ENCODE data around the gene LYST. TPM values are rescaled to one million over a fixed set of nuclear protein-coding genes. Genes with fewer than 3 reads are reported as not detected.

LYST gene
- total RNA-seq, 4 donors from 2014 or later = 46.8 to 68.4 (median 47.8) TPM

DNA sequence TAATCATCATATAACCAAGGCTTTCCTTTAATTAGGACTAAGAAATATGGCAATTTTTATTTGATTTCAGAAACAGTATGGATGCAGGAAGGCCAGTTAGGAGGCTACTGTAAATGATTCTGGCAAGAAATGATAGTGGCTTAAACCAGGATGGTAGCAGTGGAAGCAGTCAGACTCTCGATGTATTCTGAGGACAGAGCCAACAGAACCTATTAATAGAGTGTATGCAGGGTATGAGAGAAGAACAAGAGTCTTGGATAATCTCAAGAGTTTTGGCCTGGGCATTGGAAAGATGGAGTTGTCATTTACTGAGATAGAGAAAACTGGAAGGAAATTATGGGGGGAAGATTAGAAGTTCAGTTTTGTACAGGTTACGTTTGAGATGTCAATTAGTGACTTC is 143.8 kb downstream of the LYST start:
- no peak for DNase-seq
- H3K27ac ChIP-seq = no peak overlapping the region
- WGBS, 2 donors = 93 to 99% methylated on average over 2 of the region's 2 CpGs
- TF ChIP-seq POLR2A (IDR thresholded peaks at IDR 0.05) = no peak
- TF ChIP-seq, protein P1, sequence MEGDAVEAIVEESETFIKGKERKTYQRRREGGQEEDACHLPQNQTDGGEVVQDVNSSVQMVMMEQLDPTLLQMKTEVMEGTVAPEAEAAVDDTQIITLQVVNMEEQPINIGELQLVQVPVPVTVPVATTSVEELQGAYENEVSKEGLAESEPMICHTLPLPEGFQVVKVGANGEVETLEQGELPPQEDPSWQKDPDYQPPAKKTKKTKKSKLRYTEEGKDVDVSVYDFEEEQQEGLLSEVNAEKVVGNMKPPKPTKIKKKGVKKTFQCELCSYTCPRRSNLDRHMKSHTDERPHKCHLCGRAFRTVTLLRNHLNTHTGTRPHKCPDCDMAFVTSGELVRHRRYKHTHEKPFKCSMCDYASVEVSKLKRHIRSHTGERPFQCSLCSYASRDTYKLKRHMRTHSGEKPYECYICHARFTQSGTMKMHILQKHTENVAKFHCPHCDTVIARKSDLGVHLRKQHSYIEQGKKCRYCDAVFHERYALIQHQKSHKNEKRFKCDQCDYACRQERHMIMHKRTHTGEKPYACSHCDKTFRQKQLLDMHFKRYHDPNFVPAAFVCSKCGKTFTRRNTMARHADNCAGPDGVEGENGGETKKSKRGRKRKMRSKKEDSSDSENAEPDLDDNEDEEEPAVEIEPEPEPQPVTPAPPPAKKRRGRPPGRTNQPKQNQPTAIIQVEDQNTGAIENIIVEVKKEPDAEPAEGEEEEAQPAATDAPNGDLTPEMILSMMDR (IDR thresholded peaks at IDR 0.05) = no peak
- no peaks in the 10 kb centered on the region for H3K9me3 ChIP-seq
- H3K4me3 ChIP-seq (replicated peaks in 1 of 3) = no peak overlapping the region
- H3K4me1 ChIP-seq = no peaks in the 10 kb centered on the region
- H3K27me3 ChIP-seq = no peaks in the 10 kb centered on the region
- intact Hi-C loops (cut with DNase I) = no loop called here
- H3K36me3 ChIP-seq = peaks cover 0 to 25% of the 10 kb centered on the region in 2 donors

- Histone ChIP-seq H3K9me3 (no peaks in the 10 kb centered on the region), H3K36me3 (peaks cover 0 to 31% of the 10 kb centered on the region in 2 donors), H3K27me3 (no peaks in the 10 kb centered on the region), H3K4me3 (replicated peaks in 1 of 3) (no peak overlapping the region), H3K27ac (no peak overlapping the region), H3K4me1 (no peaks in the 10 kb centered on the region)
- intact Hi-C loops (cut with DNase I) = no loop called here
- DNase-seq = no peak
- WGBS, 2 donors = 90 to 92% methylated on average over 4 of the region's 4 CpGs
- TF ChIP-seq, protein P1 (IDR thresholded peaks at IDR 0.05) = no peak
- no peak for TF ChIP-seq POLR2A (IDR thresholded peaks at IDR 0.05)
These were observed 144.7 kb downstream of the LYST start for GRCh38 chr1:235721982-235722381.

DNA sequence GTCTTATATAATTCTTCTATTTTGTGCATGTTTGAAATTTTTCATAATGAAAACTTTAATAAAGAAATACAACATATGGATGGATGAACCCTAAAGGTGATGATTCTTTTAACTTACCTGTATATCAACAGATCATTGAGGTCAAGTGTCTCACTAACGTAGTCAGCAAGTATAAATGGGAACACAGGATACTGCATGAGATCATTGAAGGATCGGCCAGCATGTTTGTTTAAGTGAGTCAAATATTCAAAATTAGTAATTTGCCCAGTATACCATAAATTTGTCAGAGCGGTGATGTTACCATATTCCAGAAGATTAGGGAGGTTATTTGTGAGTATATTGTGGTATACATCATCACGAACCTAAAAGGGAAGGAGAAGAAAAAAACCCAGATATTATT is 146.2 kb downstream of the LYST start:
- 93 to 94% methylated on average over 4 of the region's 4 CpGs for WGBS, 2 donors
- H3K36me3 ChIP-seq = peaks cover 0 to 31% of the 10 kb centered on the region in 2 donors
- no peaks in the 10 kb centered on the region for H3K9me3 ChIP-seq
- no peak for TF ChIP-seq POLR2A (IDR thresholded peaks at IDR 0.05)
- TF ChIP-seq, protein P1 (IDR thresholded peaks at IDR 0.05) = no peak
- H3K4me1 ChIP-seq = no peaks in the 10 kb centered on the region
- H3K27me3 ChIP-seq = no peaks in the 10 kb centered on the region
- H3K4me3 ChIP-seq (replicated peaks in 1 of 3) = no peak overlapping the region
- H3K27ac ChIP-seq = no peak overlapping the region
- DNase-seq = no peak
- intact Hi-C loops (cut with DNase I) = no loop called here

- Histone ChIP-seq H3K4me1 (no peaks in the 10 kb centered on the region), H3K4me3 (replicated peaks in 1 of 3) (no peak overlapping the region), H3K9me3 (no peaks in the 10 kb centered on the region), H3K36me3 (peaks cover 13 to 22% of the 10 kb centered on the region in 2 donors), H3K27ac (no peak overlapping the region), H3K27me3 (no peaks in the 10 kb centered on the region)
- intact Hi-C loops (cut with DNase I) = no loop called here
- TF ChIP-seq POLR2A (IDR thresholded peaks at IDR 0.05) = no peak
- TF ChIP-seq, protein P1 (IDR thresholded peaks at IDR 0.05) = no peak
- no peak for DNase-seq
- 97% methylated on average over 4 of the region's 4 CpGs for WGBS, 2 donors
These were observed 152.4 kb downstream of the LYST start for GRCh38 chr1:235714205-235714897.

DNA sequence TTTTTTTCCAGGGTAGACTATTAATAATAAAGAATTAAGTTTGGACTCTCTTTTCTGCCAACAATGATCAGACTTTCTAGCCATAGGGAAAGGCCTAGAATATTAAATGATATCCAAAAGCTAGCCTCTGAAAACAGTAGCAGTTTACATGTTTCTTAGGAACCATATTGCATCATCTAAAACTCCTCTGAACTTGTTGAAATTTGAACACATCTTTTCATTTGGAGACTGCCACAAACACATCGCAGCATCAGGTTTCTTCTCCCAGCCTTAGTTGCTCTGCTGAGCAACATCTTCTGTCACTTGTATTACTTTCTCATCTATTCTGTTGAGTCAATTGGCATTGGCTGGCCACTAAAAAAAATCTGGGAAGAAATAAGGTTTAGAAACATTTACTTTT is 153.9 kb downstream of the LYST start:
- intact Hi-C loops (cut with DNase I) = no loop called here
- TF ChIP-seq, protein P1 (IDR thresholded peaks at IDR 0.05) = no peak
- TF ChIP-seq POLR2A (IDR thresholded peaks at IDR 0.05) = no peak
- Histone ChIP-seq H3K27ac (no peak overlapping the region), H3K4me3 (replicated peaks in 1 of 3) (no peak overlapping the region), H3K4me1 (no peaks in the 10 kb centered on the region), H3K9me3 (no peaks in the 10 kb centered on the region), H3K27me3 (no peaks in the 10 kb centered on the region), H3K36me3 (peaks cover 13 to 20% of the 10 kb centered on the region in 2 donors)
- DNase-seq = no peak
- WGBS, 2 donors = 98 to 100% methylated on average over 1 of the region's 1 CpG
